Progenitor cell of endocrine pancreas (in vitro differentiated cells): ENCODE results near the gene CCDC30. TPM values are rescaled to one million over a fixed set of nuclear protein-coding genes. Genes with fewer than 3 reads are reported as not detected.
"Not testable (repeated sequence)": the region's sequence is repeated elsewhere in the genome, so short reads cannot be mapped to it uniquely, and the experiment has no call there.

Source experiments
- DNase-seq: peaks from one replicate; pipeline ENCODE4 v3.0.0; 2021; ENCODE audit warnings: low spot score; ENCODE audit not compliant: unreplicated experiment
- H3K27ac Mint-ChIP-seq: 2 replicates; pipeline ENCODE4 v1.8.0; 2021; ENCODE audit warnings: mild to moderate bottlenecking, moderate library complexity, mixed read lengths
- H3K27me3 Mint-ChIP-seq: 2 replicates; pipeline ENCODE4 v1.8.0; 2021; ENCODE audit warnings: mixed read lengths
- H3K36me3 Mint-ChIP-seq: 2 replicates; pipeline ENCODE4 v1.8.0; 2022; ENCODE audit warnings: mixed read lengths; ENCODE audit not compliant: insufficient read depth
- H3K4me1 Mint-ChIP-seq: 2 replicates; pipeline ENCODE4 v1.8.0; 2021; ENCODE audit warnings: low read depth, mixed read lengths
- H3K4me3 Mint-ChIP-seq: 2 replicates; pipeline ENCODE4 v1.8.0; 2021; ENCODE audit warnings: low read depth, mild to moderate bottlenecking, moderate library complexity, mixed read lengths
- H3K9me3 Mint-ChIP-seq: 2 replicates; pipeline ENCODE4 v1.8.0; 2021; ENCODE audit warnings: low read depth, mixed read lengths
- total RNA-seq: library from RNA; stranded (reverse); gene quantifications from 2 replicates; pipeline ENCODE4 v1.2.1, GENCODE V29; 2021
- TF ChIP-seq, protein P1 (sequence below): fragments of 200-600 bp; sonication (generic); IDR thresholded peaks from one replicate; pipeline ENCODE4 v1.5.0; 2021; ENCODE audit warnings: antibody characterized with exemption, mild to moderate bottlenecking; ENCODE audit not compliant: unreplicated experiment

CCDC30 gene
- total RNA-seq, 1 donor from 2014 or later: 23.6 TPM

DNA sequence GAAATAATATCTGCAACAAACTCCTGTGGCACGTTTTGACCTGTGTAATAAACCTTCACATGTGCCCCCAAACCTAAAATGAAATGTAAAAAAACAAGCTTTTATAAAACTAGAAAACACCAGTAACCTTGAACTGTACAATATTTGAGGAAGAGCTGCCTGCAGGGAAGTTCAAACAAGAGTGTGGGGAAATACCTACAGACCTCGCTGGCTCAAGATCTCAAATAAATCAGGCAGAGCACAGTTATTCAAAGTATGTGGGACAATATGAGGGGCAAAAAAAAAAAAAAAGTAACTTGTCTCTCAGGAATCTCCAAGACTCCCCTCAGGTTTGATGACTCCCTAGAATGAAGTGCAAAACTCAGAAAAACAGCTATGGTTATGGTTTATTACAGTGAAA, 157.2 kb downstream of the CCDC30 start:
- no peaks in the 10 kb centered on the region for H3K4me1 Mint-ChIP-seq
- H3K36me3 Mint-ChIP-seq: peaks cover 3% of the 10 kb centered on the region
- H3K27me3 Mint-ChIP-seq: no peaks in the 10 kb centered on the region
- H3K4me3 Mint-ChIP-seq: no peak overlapping the region
- peaks cover 7% of the 10 kb centered on the region for H3K9me3 Mint-ChIP-seq
- TF ChIP-seq, protein P1, sequence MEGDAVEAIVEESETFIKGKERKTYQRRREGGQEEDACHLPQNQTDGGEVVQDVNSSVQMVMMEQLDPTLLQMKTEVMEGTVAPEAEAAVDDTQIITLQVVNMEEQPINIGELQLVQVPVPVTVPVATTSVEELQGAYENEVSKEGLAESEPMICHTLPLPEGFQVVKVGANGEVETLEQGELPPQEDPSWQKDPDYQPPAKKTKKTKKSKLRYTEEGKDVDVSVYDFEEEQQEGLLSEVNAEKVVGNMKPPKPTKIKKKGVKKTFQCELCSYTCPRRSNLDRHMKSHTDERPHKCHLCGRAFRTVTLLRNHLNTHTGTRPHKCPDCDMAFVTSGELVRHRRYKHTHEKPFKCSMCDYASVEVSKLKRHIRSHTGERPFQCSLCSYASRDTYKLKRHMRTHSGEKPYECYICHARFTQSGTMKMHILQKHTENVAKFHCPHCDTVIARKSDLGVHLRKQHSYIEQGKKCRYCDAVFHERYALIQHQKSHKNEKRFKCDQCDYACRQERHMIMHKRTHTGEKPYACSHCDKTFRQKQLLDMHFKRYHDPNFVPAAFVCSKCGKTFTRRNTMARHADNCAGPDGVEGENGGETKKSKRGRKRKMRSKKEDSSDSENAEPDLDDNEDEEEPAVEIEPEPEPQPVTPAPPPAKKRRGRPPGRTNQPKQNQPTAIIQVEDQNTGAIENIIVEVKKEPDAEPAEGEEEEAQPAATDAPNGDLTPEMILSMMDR: no peak
- no peak for DNase-seq
- no peak overlapping the region for H3K27ac Mint-ChIP-seq

DNA sequence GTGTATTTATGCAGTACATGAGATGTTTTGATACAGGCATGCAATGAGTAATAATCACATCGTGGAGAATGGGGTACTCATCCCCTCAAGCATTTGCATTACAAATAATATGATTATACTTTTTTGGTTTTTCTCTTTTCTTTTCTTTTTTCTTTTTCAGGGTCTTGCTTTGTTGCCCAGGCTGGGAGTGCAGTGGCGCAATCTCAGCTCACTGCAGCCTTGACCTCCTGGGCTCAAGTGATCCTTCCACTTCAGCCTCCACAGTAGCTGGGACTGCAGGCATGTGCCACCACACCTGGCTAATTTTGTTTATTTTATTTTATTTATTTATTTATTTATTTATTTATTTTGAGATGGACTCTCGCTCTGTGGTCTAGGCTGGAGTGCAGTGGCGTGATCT, 158.1 kb downstream of the CCDC30 start:
- DNase-seq, H3K4me3 Mint-ChIP-seq, H3K27me3 Mint-ChIP-seq, H3K36me3 Mint-ChIP-seq, H3K27ac Mint-ChIP-seq, H3K4me1 Mint-ChIP-seq: not testable (repeated sequence)
- peaks cover 10% of the 10 kb centered on the region for H3K9me3 Mint-ChIP-seq

DNA sequence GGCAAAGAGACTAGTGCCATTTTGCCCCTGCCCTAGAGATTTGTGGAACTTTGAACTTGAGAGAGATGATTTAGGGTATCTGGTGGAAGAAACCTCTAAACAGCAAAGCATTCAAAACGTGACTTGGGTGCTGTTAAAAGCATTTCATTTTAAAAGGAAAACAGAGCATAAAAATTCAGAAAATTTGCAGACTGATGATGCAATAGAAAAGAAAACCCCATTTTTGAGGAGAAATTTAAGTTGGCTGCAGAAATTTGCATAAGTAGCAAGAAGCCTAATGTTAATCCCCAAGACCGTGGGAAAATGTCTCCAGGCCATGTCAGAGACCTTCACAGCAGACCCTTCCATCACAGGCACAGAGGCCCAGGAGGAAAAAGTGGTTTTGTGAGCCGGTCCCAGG, 164.1 kb downstream of the CCDC30 start:
- H3K9me3 Mint-ChIP-seq: peaks cover 10% of the 10 kb centered on the region
- not testable (repeated sequence) for H3K27ac Mint-ChIP-seq, H3K27me3 Mint-ChIP-seq, DNase-seq, H3K4me1 Mint-ChIP-seq, H3K36me3 Mint-ChIP-seq, H3K4me3 Mint-ChIP-seq

DNA sequence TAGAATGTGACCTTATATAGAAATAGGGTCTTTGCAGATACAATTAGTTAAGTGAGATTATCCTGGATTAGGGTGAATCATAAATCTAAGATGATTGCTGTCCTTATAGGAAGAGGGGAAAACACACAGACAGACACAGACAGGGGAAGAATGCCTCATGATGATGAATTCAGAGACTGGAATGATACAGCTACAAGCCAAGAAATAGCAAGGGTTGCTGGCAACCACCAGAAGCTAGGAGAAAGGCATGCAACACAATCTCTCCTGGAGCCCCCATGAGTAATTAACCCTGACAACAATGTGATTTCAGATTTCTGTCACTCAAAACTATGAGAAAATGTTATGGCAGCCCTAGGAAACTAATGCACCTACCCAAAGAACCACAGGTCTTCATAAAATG, 176.0 kb downstream of the CCDC30 start:
- TF ChIP-seq, protein P1: no peak
- DNase-seq: no peak
- no peaks in the 10 kb centered on the region for H3K36me3 Mint-ChIP-seq
- H3K27me3 Mint-ChIP-seq: no peaks in the 10 kb centered on the region
- no peak overlapping the region for H3K4me3 Mint-ChIP-seq
- no peaks in the 10 kb centered on the region for H3K9me3 Mint-ChIP-seq
- H3K27ac Mint-ChIP-seq: no peak overlapping the region
- H3K4me1 Mint-ChIP-seq: no peaks in the 10 kb centered on the region

DNA sequence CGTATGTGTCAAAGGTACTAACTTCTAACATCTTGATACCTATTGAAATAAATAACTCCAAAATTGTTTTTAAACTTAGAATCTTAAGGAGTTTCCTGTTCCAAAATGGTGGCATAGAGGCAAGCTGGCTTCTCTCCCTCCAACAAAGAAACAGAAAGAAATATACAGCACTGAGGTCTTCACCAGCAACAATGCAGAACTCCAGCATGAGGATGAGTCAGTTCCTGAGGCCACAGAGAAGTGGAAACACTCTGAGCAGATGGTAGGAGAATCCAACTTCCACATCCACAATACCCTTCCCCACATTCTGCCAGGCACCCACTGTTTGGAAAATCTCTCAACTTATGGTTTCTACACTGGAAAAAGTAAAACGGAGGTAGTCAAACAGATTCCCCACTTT, 183.0 kb downstream of the CCDC30 start:
- no peak overlapping the region for H3K4me3 Mint-ChIP-seq
- TF ChIP-seq, protein P1: no peak

DNA sequence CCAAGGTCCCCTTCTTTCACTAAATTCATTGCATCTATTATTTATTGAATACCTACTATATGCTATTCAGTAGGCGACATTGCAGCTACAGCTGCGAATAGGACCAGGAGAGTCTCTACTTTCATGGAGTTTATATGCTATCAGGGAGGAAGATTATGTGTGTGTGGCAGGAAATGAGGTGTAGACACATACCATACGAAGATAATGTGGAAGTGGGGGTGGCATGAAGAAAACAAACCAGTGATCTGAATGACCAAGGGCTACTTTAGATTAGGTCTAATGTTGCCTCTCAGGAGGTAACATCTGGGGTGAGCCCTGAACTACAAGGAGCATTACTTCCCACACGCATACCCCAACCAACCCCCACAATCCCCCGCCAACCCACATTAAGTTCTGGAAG, 194.1 kb downstream of the CCDC30 start:
- no peak for DNase-seq
- Mint-ChIP-seq H3K4me3 (peak overlapping the region; percentile 99), H3K36me3 (peaks cover 6% of the 10 kb centered on the region), H3K4me1 (peaks cover 12% of the 10 kb centered on the region), H3K9me3 (no peaks in the 10 kb centered on the region), H3K27ac (peak overlapping the region; percentile 85), H3K27me3 (no peaks in the 10 kb centered on the region)
- TF ChIP-seq, protein P1: no peak

More for the DNA sequence above, 183.0 kb downstream of the CCDC30 start:
- Mint-ChIP-seq H3K27ac (no peak overlapping the region), H3K4me1 (no peaks in the 10 kb centered on the region), H3K36me3 (peaks cover 19% of the 10 kb centered on the region), H3K27me3 (no peaks in the 10 kb centered on the region), H3K9me3 (peaks cover 10% of the 10 kb centered on the region)
- no peak for DNase-seq
